GM19438 (cell line): ENCODE results near the gene VPREB1.
"Not testable (repeated sequence)": the region's sequence is repeated elsewhere in the genome, so short reads cannot be mapped to it uniquely, and the experiment has no call there.

Experiments used
- ATAC-seq: cut with Tn5 transposase; IDR thresholded peaks from one replicate; pipeline ENCODE4 v1.9.1; 2021; ENCODE audit warnings: low read depth; ENCODE audit not compliant: unreplicated experiment

The VPREB1 gene

GRCh38 chr22:22244316-22245250, at the start of gene VPREB1:
Gene VPREB1, plus strand, starts transcription at chr22:22244786. Its CDS starts 28 bp downstream, at chr22:22244814.
- no peak for ATAC-seq

GRCh38 chr22:22194931-22195264, 49.7 kb upstream of the VPREB1 start:
- ATAC-seq, result no peak

GRCh38 chr22:22195265-22196017, 49.1 kb upstream of the VPREB1 start:
- peak; percentile 54 for ATAC-seq

- ATAC-seq, result peak; percentile 64
Measured at GRCh38 chr22:22196018-22196533, 48.5 kb upstream of the VPREB1 start.

GRCh38 chr22:22196833-22197477, 47.6 kb upstream of the VPREB1 start:
- ATAC-seq, result no peak

- no peak for ATAC-seq
Measured at GRCh38 chr22:22197993-22198402, 46.6 kb upstream of the VPREB1 start.

GRCh38 chr22:22198751-22199150, 45.8 kb upstream of the VPREB1 start:
- ATAC-seq, result no peak

- no peak for ATAC-seq
Measured at GRCh38 chr22:22199634-22200033, 45.0 kb upstream of the VPREB1 start.

GRCh38 chr22:22200569-22201184, 43.9 kb upstream of the VPREB1 start:
- no peak for ATAC-seq

- ATAC-seq, result peak; percentile 61
Measured at GRCh38 chr22:22201185-22201929, 43.2 kb upstream of the VPREB1 start.

- ATAC-seq, result peak; percentile 28
Measured at GRCh38 chr22:22201930-22202343, 42.6 kb upstream of the VPREB1 start.

- no peak for ATAC-seq
Measured at GRCh38 chr22:22203048-22203971, 41.3 kb upstream of the VPREB1 start.

- peak; percentile 68 for ATAC-seq
Measured at GRCh38 chr22:22207845-22208564, 36.6 kb upstream of the VPREB1 start.

- ATAC-seq, result no peak
Measured at GRCh38 chr22:22208652-22209051, 35.9 kb upstream of the VPREB1 start.

GRCh38 chr22:22209080-22209640, 35.4 kb upstream of the VPREB1 start:
- not testable (repeated sequence) for ATAC-seq

- ATAC-seq, result no peak
Measured at GRCh38 chr22:22210375-22210774, 34.2 kb upstream of the VPREB1 start.

GRCh38 chr22:22210889-22211833, 33.4 kb upstream of the VPREB1 start:
- ATAC-seq, result no peak
